Mononuclear cell (primary cell): ENCODE results near the gene NCAM2. TPM values are rescaled to one million over a fixed set of nuclear protein-coding genes. Genes with fewer than 3 reads are reported as not detected.
"Not testable (repeated sequence)": the region's sequence is repeated elsewhere in the genome, so short reads cannot be mapped to it uniquely, and the experiment has no call there.

Experiments
- H3K27me3 ChIP-seq: 2 replicates; pipeline ENCODE4 v1.6.0; 2011; ENCODE audit warnings: low read length, control low read depth; ENCODE audit not compliant: insufficient read depth
- H3K4me1 ChIP-seq: 2 replicates; pipeline ENCODE4 v1.5.1; 2011; ENCODE audit warnings: mild to moderate bottlenecking, low read length, control low read depth; ENCODE audit not compliant: insufficient read depth
- H3K4me3 ChIP-seq: 2 replicates; pipeline ENCODE4 v1.5.1; 2011; ENCODE audit warnings: mild to moderate bottlenecking, low read length, moderate library complexity
- H3K9me3 ChIP-seq: 2 replicates; pipeline ENCODE4 v1.5.1; 2011; ENCODE audit warnings: low read depth, mild to moderate bottlenecking, control low read depth, low read length
- total RNA-seq: library from RNA; depleted of rRNA; stranded (reverse); fragments of >200 nt; gene quantifications from one replicate; pipeline ENCODE4 v1.2.3, GENCODE V29; 2012

NCAM2 gene
- total RNA-seq, 1 donor: 0.10 TPM

- no peaks in the 10 kb centered on the region for H3K4me1 ChIP-seq
- no peak overlapping the region for H3K4me3 ChIP-seq
- H3K9me3 ChIP-seq: no peaks in the 10 kb centered on the region
- H3K27me3 ChIP-seq: no peaks in the 10 kb centered on the region
These were observed 113.2 kb downstream of the NCAM2 start for GRCh38 chr21:21111309-21111920.

- H3K9me3 ChIP-seq: no peaks in the 10 kb centered on the region
- H3K4me1 ChIP-seq: no peaks in the 10 kb centered on the region
- H3K4me3 ChIP-seq: no peak overlapping the region
- no peaks in the 10 kb centered on the region for H3K27me3 ChIP-seq
These were observed 116.3 kb downstream of the NCAM2 start for GRCh38 chr21:21114461-21114860.

- Histone ChIP-seq H3K27me3 (no peaks in the 10 kb centered on the region), H3K4me3 (no peak overlapping the region), H3K4me1 (no peaks in the 10 kb centered on the region), H3K9me3 (no peaks in the 10 kb centered on the region)
These were observed 120.9 kb downstream of the NCAM2 start for GRCh38 chr21:21119091-21119490.

- H3K9me3 ChIP-seq: no peaks in the 10 kb centered on the region
- H3K4me1 ChIP-seq: no peaks in the 10 kb centered on the region
- no peak overlapping the region for H3K4me3 ChIP-seq
- H3K27me3 ChIP-seq: no peaks in the 10 kb centered on the region
These were observed 124.5 kb downstream of the NCAM2 start for GRCh38 chr21:21122680-21123079.

GRCh38 chr21:21132390-21132789, 134.2 kb downstream of the NCAM2 start:
- Histone ChIP-seq H3K9me3 (no peaks in the 10 kb centered on the region), H3K27me3 (no peaks in the 10 kb centered on the region), H3K4me1 (no peaks in the 10 kb centered on the region), H3K4me3 (no peak overlapping the region)

- H3K4me3 ChIP-seq: no peak overlapping the region
- H3K4me1 ChIP-seq: no peaks in the 10 kb centered on the region
- H3K9me3 ChIP-seq: no peaks in the 10 kb centered on the region
- no peaks in the 10 kb centered on the region for H3K27me3 ChIP-seq
These were observed 139.8 kb downstream of the NCAM2 start for GRCh38 chr21:21137986-21138385.

GRCh38 chr21:21146587-21147373, 148.6 kb downstream of the NCAM2 start:
- H3K27me3 ChIP-seq: no peaks in the 10 kb centered on the region
- H3K4me3 ChIP-seq: no peak overlapping the region
- no peaks in the 10 kb centered on the region for H3K9me3 ChIP-seq
- H3K4me1 ChIP-seq: no peaks in the 10 kb centered on the region

- no peak overlapping the region for H3K4me3 ChIP-seq
- H3K27me3 ChIP-seq: no peaks in the 10 kb centered on the region
- H3K9me3 ChIP-seq: no peaks in the 10 kb centered on the region
- no peaks in the 10 kb centered on the region for H3K4me1 ChIP-seq
These were observed 149.2 kb downstream of the NCAM2 start for GRCh38 chr21:21147374-21147745.

- Histone ChIP-seq H3K4me3 (no peak overlapping the region), H3K4me1 (no peaks in the 10 kb centered on the region), H3K9me3 (no peaks in the 10 kb centered on the region), H3K27me3 (no peaks in the 10 kb centered on the region)
These were observed 149.8 kb downstream of the NCAM2 start for GRCh38 chr21:21148009-21148408.

- H3K4me1 ChIP-seq: no peaks in the 10 kb centered on the region
- H3K4me3 ChIP-seq: no peak overlapping the region
- H3K9me3 ChIP-seq: no peaks in the 10 kb centered on the region
- no peaks in the 10 kb centered on the region for H3K27me3 ChIP-seq
These were observed 150.3 kb downstream of the NCAM2 start for GRCh38 chr21:21148514-21148913.

GRCh38 chr21:21149445-21149844, 151.2 kb downstream of the NCAM2 start:
- H3K9me3 ChIP-seq, H3K4me1 ChIP-seq, H3K4me3 ChIP-seq, H3K27me3 ChIP-seq: not testable (repeated sequence)

GRCh38 chr21:21151231-21151630, 153.0 kb downstream of the NCAM2 start:
- no peak overlapping the region for H3K4me3 ChIP-seq
- no peaks in the 10 kb centered on the region for H3K4me1 ChIP-seq
- no peaks in the 10 kb centered on the region for H3K27me3 ChIP-seq
- no peaks in the 10 kb centered on the region for H3K9me3 ChIP-seq

- H3K9me3 ChIP-seq: no peaks in the 10 kb centered on the region
- no peaks in the 10 kb centered on the region for H3K27me3 ChIP-seq
These were observed 158.2 kb downstream of the NCAM2 start for GRCh38 chr21:21156397-21156796.

GRCh38 chr21:21156957-21157356, 158.7 kb downstream of the NCAM2 start:
- no peaks in the 10 kb centered on the region for H3K27me3 ChIP-seq
- no peaks in the 10 kb centered on the region for H3K4me1 ChIP-seq
- no peak overlapping the region for H3K4me3 ChIP-seq
- no peaks in the 10 kb centered on the region for H3K9me3 ChIP-seq

More at GRCh38 chr21:21156397-21156796, 158.2 kb downstream of the NCAM2 start:
- Histone ChIP-seq H3K4me1 (no peaks in the 10 kb centered on the region), H3K4me3 (no peak overlapping the region)

- H3K9me3 ChIP-seq: no peaks in the 10 kb centered on the region
- H3K4me1 ChIP-seq: no peaks in the 10 kb centered on the region
- H3K27me3 ChIP-seq: no peaks in the 10 kb centered on the region
- no peak overlapping the region for H3K4me3 ChIP-seq
These were observed 160.2 kb downstream of the NCAM2 start for GRCh38 chr21:21158376-21158918.
